ENCODE data around the gene GSC. TPM values are rescaled to one million over a fixed set of nuclear protein-coding genes. Genes with fewer than 3 reads are reported as not detected.

Gene GSC
- total RNA-seq, 1 donor from 2014 or later, result 0.43 TPM

DNA sequence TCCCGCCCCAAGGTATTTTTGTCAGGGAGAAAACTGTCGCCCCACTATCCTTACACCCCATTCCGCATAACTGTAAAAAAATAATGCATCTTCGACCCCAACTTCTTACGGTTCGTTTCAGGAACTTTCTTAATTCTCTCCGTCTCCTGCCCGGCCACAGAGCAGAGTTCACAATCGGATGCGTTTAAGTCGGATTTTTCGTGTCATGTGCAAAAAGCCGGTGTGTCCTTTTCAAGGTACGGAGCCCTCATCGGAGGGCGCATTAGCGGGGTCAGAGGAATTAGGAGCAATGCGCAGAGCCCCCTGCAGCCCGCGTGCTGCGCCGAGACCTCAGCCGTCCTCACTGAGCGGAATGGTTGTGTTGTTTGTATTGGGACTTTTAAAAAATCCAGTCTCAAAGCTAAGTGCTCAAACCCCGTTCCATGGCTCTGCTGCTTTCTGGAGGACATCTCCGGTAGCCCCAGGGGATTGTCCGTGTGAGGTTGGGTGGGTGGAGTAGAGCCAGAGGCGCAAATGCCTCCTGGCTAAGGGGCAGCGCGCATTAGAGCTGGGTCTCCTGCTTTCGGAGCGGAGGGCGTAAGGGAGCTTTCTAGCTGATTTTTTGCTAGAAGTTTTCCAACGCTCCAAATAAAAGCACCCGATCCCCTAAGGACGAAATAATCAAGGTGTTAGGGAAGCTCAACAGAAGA, 3.9 kb upstream of the GSC start:
- DNase-seq (ENCODE audit: low spot score), result no peak
- intact Hi-C loops (cut with DNase I), result loop anchor here (10.0 kb wide), 1 partner anchor 331 kb away; no protein-coding TSS in a partner anchor

GRCh38 chr14:94773061-94773648, 3.2 kb upstream of the GSC start:
- intact Hi-C loops (cut with DNase I), result loop anchor here (10.0 kb wide), 1 partner anchor 332 kb away; no protein-coding TSS in a partner anchor

DNA sequence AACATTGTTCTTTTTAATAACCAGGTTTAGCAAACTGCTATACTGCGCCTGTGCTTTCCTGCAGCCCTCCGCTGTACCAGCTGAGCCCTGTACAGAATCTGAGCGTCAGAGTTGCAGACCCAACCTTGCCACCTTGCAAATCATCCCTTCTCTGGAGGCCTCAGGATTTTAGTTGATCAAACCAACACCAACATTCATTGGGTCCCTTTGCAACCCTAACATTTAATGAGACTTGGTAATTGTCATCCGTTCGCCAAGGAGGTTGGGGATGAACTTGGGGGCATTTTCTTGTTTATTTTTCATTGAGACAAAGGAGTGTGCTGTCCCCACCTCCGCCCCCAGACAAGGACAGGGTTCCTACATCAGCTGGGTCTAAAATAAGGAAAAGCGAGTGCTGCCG, 2.6 kb upstream of the GSC start:
- DNase-seq (ENCODE audit: low spot score), result no peak
- intact Hi-C loops (cut with DNase I), result loop anchor here (10.0 kb wide), 1 partner anchor 332 kb away; no protein-coding TSS in a partner anchor

More at GRCh38 chr14:94773061-94773648, 3.2 kb upstream of the GSC start:
- DNase-seq (ENCODE audit: low spot score), result no peak

DNA sequence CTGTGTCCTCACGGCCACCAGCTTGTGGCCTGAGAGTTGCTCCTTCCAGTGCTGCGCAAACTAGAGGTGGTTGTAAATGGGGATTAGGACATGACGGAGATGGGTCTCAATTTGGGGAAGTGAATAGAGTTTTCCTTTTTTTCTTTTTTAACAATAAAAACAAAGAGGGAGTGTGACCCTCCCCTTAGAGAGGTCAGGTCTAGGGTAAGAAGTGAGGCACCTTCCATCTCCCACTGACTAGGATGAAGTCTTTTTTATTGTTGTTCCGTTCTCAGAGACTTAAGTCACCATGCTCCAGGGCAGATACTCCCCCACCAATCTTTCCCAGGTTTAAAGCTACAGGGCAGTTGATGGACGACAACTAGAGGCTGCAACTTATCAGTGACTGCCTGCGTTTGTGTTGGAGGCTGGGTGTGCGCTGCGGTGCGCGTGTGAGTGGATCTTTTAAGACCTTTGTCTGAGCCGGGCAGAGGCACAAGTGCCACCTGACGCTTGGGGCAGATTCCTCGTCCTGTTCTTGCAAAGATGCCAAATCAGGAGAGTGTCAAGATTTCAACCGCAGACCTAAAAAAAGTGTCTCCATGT, 2.1 kb upstream of the GSC start:
- intact Hi-C loops (cut with DNase I), result loop anchor here (10.0 kb wide), 1 partner anchor 333 kb away; no protein-coding TSS in a partner anchor
- no peak for DNase-seq (ENCODE audit: low spot score)

GRCh38 chr14:94771158-94771905, 1.4 kb upstream of the GSC start:
- intact Hi-C loops (cut with DNase I), result loop anchor here (10.0 kb wide), 1 partner anchor 333 kb away; no protein-coding TSS in a partner anchor
- DNase-seq (ENCODE audit: low spot score), result no peak

- intact Hi-C loops (cut with DNase I), result loop anchor here (10.0 kb wide), 1 partner anchor 334 kb away; no protein-coding TSS in a partner anchor
- no peak for DNase-seq (ENCODE audit: low spot score)
These were observed 873 bp upstream of the GSC start for GRCh38 chr14:94770815-94771157.

- intact Hi-C loops (cut with DNase I), result loop anchor here (10.0 kb wide), 1 partner anchor 335 kb away; no protein-coding TSS in a partner anchor
- no peak for DNase-seq (ENCODE audit: low spot score)
These were observed 387 bp upstream of the GSC start for GRCh38 chr14:94770251-94770749.

DNA sequence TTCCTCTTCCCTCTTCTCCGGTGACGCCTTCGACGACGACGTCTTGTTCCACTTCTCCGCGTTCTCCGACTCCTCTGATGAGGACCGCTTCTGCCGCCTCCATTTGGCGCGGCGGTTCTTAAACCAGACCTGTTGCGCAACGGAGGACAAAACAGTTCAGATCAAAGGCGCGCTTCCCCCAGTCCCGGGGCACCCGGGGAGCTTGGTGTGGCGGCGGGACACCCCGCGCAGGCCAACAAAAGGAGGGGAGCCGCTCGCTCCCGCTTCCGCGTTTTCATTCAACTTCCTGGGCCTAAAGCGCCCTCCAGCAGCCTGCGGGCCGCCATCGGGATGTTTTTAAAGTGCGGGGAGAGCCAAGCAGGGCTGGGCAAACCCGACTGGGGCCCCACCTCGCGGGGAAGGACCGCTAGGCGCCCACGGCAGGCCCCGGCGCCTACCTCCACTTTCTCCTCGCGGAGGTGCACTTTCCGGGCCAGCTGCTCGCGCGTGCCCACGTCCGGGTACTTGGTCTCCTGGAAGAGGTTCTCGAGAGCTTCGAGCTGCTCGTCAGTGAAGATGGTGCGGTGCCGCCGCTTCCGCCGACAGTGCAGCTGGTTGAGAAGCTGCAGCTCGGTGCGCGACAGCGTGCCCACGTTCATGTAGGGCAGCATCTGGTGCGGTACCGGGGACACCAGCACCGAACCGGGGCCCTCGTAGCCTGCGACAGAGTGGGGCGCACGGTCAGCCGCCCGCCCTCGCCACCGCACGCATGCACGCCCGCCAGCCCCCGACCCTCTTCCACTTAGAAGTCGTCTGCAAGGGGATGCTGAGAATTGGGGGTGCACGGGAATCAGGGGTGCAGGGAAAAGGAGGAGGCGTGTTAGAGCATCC, 1.2 kb downstream of the GSC start:
- DNase-seq (ENCODE audit: low spot score), result no peak
- intact Hi-C loops (cut with DNase I), result no loop called here

GRCh38 chr14:94768141-94768520, 1.8 kb downstream of the GSC start:
- intact Hi-C loops (cut with DNase I), result no loop called here

DNA sequence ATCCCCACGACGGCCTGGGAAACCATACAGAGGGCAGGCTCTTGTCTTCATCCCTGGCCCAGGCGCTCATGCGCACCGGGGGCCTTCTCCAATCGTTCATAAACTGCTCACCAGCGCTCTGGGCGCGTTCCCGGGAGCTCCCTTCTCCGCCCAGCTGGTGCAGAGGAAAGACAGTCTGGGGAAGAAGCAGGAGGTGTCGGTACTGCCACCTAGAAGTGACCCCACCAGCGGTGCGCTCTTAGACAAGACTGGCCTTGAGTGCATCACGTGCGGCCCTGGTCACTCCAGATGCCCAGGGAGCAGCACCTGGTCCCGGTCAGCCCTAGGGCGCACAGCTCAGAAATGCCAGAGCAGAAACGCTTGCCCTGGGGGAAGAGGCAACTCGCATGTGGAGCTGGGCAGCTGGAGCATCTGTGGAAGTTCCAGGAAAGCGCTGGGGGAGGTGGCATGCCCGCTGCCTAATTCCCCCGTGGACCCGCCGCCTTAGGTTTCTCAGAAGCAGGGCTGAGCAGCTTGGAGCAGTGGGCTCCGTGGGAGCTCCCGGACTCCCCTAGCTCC, 2.5 kb downstream of the GSC start:
- intact Hi-C loops (cut with DNase I), result no loop called here
- no peak for DNase-seq (ENCODE audit: low spot score)

More at GRCh38 chr14:94768141-94768520, 1.8 kb downstream of the GSC start:
- DNase-seq (ENCODE audit: low spot score), result no peak

GRCh38 chr14:94764573-94764972, 5.3 kb downstream of the GSC start:
- intact Hi-C loops (cut with DNase I), result no loop called here
- DNase-seq (ENCODE audit: low spot score), result no peak

GRCh38 chr14:94762431-94762830, 7.5 kb downstream of the GSC start:
- DNase-seq (ENCODE audit: low spot score), result no peak
- intact Hi-C loops (cut with DNase I), result no loop called here

GRCh38 chr14:94761997-94762377, 7.9 kb downstream of the GSC start:
- intact Hi-C loops (cut with DNase I), result no loop called here
- no peak for DNase-seq (ENCODE audit: low spot score)

DNA sequence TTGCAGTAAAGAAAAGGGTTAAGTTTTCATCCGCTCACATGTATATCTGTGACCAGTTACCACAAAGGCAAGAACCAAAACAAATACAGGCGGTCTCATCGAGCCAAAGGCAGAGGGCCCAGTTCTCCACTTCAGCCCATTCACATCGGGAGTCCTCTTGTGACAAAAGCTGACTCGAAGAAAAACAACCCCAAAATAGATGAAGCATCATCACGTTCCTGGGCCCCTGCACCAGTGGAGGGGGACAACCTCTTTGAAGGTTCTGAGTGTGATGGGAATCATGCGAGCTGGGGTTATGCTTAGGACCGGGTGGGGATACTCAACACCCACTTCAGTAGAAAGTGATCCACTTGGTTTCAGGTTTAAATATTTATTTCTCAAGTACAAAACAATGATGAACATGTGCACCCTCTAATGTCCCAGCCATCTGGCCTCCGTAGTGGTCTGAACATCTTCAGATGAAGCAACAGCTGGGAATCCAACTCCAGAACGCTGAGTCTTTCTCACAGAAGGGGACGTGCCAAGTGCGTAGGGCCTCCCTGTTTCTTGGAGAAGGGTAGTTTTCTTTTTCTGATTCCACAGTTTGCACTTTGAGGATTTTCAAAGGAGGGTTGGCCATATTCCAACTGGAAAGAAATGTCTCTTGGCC, 8.4 kb downstream of the GSC start:
- intact Hi-C loops (cut with DNase I), result no loop called here
- DNase-seq (ENCODE audit: low spot score), result no peak

DNA sequence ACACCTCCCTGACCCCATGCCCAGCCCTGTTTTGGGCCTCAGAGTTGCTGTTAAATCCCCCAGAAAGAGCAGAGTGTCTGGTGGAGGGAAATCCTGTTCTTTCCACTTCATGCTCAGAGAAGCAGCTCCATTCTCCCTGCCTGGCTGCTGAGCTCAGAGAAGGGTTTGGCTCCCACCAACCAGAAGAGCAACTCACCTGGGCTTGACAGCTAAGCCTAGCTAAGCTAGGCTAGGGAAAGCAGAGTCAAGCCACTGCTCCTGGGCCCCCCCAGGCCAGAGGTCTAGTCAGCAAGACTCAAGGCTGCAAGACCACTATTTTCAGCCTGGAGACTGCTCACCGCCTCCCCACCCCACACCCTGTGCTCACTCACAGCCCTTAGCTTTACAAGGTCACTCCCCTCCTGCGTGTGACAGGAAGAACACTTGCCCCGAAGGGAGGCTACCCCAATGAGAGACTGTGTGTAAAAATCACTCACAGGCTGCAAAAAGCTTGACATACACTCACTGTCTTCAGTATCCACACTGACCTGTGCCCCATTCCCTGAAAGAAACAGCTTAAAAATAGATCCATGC, 13.5 kb downstream of the GSC start:
- DNase-seq (ENCODE audit: low spot score), result no peak
- intact Hi-C loops (cut with DNase I), result no loop called here

DNA sequence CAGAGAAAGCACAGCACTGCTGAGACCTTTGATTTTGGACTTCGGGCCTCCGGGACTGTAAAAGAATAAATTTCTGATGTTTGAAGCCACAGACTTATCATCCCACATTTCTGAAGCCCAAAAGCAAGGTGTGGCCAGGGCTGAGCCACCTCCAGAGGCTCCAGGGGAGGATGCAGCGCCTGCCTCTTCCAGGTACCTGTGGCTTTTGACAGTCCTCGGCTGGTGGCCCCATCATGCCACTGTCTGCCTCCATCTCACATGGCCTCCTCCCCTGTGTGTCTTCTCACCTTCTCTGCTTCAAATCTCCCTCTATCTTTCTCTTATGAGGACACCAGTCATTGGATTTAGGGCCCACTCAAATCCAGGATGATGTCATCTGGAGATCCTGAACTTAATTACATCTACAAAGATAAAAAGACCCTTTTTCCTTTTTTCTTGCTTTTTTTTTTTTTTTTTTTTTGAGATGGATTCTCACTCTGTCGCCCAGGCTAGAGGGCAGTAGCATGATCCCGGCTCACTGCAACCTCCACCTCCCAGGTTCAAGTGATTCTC, 15.4 kb downstream of the GSC start:
- DNase-seq (ENCODE audit: low spot score), result no peak
- intact Hi-C loops (cut with DNase I), result no loop called here

GRCh38 chr14:94752591-94753436, 17.1 kb downstream of the GSC start:
- DNase-seq (ENCODE audit: low spot score), result no peak
- intact Hi-C loops (cut with DNase I), result no loop called here
